ENCODE measurements around the gene EIF3K.
A peak's percentile ranks its signal among the peaks of the same experiment; 100 is the strongest.

EIF3K gene

DNA sequence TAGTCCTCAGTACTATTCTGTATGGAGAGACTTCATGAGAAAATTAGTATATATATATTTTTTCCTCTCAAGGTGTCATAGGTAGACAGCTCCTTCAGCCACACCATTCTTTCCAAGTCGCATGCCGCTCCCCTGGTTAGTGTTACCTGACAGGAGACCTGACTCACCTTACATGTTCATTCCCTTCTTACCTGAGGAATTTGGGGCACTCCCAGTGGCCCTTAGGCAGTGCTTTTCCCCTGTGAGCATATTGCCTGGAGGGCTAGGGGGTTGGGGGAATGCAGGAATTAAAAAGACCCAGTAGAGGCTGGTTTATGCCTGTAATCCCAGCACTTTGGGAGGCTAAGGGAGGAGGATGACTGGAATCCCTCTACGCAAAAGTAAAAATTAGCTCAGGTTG lies 19.5 kb downstream of the EIF3K start:
- TF ChIP-seq GATA3 (IDR thresholded peaks at IDR 0.05; ENCODE audit: low read depth, low read length) = no peak
- no peak for TF ChIP-seq GATA2 (IDR thresholded peaks at IDR 0.05; ENCODE audit: low read depth, low read length)

DNA sequence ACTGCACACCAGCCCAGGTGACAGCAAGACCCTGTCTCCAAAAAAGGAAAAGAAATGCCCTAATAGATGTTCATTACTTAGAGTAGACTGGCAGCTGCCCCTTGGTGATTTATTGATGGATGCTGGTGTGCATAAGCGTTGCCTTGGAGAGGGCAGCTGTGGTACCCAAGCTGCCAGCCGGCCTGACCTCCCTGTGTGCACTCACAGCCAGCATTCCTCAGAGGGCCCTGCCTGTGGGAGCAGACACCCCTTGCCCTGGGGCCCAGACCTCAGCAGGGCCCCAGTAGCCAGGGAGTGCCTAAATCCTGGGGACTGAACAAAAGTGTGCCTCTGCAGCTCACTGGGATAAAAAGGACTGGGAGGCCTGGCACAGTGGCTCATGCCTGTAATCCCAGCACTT lies 20.7 kb downstream of the EIF3K start:
- TF ChIP-seq GATA3 (IDR thresholded peaks at IDR 0.05; ENCODE audit: low read depth, low read length) (no peak), GATA2 (IDR thresholded peaks at IDR 0.05; ENCODE audit: low read depth, low read length) (no peak)

DNA sequence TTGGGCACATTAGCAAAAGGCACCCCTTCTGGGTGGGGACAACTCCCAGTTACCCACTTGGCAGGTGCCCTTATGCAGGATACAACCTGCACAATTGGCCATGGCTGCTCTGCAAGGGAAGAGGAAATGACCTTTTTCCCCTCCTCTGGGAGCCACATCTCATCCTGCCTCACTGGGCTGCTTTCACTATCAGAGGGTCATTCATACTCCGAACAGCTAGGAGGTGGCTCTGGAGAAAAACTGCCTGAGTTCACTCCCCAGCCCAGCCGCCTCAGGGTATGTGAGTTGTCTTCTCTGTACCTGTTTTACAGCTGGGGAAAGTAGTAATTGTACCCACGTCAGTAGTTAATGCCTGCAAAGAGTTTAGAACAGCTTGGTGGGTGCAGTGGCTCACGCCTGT lies 21.4 kb downstream of the EIF3K start:
- TF ChIP-seq GATA2 (IDR thresholded peaks at IDR 0.05; ENCODE audit: low read depth, low read length) (no peak), GATA3 (IDR thresholded peaks at IDR 0.05; ENCODE audit: low read depth, low read length) (no peak)

DNA sequence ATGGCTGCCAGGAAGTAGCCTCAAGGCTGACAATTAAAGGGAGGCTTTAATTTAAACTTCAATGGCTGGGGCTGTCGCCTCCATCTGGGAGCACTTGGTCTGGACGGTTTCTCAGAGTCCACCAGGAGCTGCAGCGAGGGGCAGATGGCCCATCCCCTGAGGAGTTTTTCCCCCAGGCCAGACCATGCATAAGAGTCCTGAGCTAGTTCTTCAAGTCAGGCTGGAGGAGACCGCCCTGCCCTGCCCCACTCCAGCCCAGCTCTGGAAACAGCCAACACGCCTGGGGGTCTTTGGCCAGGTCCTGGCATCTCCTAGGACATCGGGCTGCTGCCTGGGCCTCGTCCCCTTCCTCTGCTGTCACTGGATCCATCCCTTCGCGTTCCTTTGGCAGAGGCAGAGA lies 23.2 kb downstream of the EIF3K start:
- TF ChIP-seq GATA3 (IDR thresholded peaks at IDR 0.05; ENCODE audit: low read depth, low read length) (no peak), GATA2 (IDR thresholded peaks at IDR 0.05; ENCODE audit: low read depth, low read length) (no peak)

DNA sequence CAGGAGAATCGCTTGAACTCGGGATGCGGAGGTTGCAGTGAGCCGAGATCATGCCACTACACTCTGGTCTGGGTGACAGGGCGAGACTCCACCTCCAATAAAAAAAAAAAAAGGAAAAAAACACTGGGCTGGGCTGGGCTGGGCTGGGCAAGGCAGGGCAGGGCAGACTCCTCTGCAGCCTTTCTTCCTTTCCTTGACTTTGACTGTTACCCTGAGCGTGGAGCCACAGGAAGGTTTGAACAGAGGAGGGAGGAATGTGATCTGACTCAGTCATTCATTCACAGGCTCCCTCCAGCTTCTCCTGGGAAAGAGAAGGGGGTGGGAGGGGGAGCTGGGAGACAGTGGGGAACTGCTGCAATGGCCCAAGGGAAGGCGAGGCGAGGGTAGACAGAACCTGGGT lies 25.7 kb downstream of the EIF3K start:
- TF ChIP-seq GATA2 (IDR thresholded peaks at IDR 0.05; ENCODE audit: low read depth, low read length) (no peak), GATA3 (IDR thresholded peaks at IDR 0.05; ENCODE audit: low read depth, low read length) (no peak)

DNA sequence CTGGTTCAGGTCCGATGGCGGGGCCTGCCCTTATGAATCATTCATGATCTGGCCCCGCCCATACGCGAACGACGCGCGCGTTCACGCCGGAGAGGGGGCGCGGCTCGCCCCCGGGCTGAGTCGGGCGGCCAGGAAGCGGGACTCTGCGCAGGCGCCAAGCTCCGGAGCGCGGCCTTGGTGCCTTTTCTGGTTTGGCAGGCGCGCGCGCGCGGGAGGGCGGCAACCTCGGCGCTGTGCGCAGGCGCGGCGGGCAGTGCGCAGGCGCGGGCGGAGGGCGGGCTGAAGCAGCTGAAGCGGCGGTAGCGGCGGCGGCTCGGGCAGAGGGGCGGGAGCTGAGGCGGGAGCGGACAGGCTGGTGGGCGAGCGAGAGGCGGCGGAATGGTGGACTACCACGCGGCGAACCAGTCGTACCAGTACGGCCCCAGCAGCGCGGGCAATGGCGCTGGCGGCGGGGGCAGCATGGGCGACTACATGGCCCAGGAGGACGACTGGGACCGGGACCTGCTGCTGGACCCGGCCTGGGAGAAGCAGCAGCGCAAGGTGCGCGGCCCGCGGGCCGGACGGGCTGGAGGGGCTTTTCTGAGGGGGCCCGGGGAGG lies 28.5 kb downstream of the EIF3K start, which contains the start of gene ACTN4:
Gene ACTN4 (plus strand): TSS at position 282 of the 598 bp plus-strand sequence. CDS start 97 bp downstream, at position 379.
- TF ChIP-seq GATA3 (IDR thresholded peaks at IDR 0.05; ENCODE audit: low read depth, low read length) = no peak
- no peak for TF ChIP-seq GATA2 (IDR thresholded peaks at IDR 0.05; ENCODE audit: low read depth, low read length)

DNA sequence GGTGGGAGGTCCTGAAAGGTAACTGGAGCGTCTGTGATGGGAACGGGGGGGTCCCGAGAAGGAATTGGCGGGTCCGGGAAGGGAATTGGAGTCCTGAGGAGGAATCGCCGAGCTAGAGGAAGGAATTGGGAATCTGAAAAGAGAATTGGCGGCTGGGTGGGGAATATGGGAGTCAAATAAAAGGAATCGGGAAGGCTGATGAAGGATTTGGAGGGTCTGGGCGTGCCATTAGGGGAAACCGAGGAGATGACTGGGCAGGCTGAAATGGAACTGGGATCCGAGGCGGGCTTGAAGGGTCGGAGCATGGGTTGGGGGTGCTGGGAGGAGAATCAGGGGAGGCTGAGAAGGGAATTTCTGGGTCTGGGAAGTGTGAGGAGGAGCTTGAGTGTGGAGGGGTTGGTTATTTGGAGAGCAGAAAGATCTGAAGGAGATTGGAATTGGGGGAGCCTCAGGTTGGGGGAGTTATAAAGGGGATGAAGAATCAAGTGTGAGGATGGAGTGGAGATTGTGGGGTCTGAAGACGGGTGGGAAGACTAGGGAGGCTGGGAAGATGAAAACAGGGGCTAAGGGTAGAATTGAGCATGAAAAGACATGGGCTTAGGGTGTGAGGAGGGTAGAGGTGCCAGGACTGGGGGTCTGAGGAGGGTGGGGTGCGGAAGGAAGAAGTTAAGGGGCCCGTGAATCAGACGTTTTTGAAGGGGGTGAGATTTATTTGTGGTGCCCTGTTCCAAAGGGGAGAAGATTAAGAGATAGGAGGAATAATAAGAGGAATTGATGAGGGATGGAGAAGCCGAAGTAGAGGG lies 29.2 kb downstream of the EIF3K start:
- peak; percentile 39; the same call in 1 of the 2 replicates for TF ChIP-seq GATA2 (IDR thresholded peaks at IDR 0.05; ENCODE audit: low read depth, low read length)
- TF ChIP-seq GATA3 (IDR thresholded peaks at IDR 0.05; ENCODE audit: low read depth, low read length) = no peak

DNA sequence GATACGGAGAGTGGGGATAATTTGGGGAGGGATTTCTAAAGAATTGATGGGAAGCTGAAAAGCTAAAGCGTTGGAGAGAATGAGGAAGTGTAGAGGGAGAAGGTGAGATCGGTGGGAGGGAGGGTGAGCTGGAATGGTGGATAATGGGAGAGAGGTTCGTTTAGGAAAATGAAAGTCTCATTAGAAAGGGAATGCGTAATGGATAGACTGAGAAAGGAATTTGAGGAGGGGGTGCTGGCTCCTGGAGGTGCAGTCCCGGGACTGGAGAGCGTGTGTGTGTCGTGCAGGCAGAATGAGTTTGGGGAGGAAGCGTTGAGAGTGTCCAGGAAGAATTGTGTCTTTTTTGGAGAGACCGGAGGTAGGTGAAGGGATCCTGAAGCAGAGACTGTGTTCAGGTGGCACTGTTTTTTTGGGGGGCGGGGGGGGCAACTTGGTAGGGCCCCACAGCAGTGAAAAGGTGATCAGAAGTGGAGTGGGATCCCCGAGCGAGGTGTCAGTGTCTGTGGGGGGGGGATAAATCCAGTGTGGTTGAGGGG lies 29.8 kb downstream of the EIF3K start:
- TF ChIP-seq GATA2 (IDR thresholded peaks at IDR 0.05; ENCODE audit: low read depth, low read length) (no peak; the same call in 1 of the 2 replicates), GATA3 (IDR thresholded peaks at IDR 0.05; ENCODE audit: low read depth, low read length) (no peak)

DNA sequence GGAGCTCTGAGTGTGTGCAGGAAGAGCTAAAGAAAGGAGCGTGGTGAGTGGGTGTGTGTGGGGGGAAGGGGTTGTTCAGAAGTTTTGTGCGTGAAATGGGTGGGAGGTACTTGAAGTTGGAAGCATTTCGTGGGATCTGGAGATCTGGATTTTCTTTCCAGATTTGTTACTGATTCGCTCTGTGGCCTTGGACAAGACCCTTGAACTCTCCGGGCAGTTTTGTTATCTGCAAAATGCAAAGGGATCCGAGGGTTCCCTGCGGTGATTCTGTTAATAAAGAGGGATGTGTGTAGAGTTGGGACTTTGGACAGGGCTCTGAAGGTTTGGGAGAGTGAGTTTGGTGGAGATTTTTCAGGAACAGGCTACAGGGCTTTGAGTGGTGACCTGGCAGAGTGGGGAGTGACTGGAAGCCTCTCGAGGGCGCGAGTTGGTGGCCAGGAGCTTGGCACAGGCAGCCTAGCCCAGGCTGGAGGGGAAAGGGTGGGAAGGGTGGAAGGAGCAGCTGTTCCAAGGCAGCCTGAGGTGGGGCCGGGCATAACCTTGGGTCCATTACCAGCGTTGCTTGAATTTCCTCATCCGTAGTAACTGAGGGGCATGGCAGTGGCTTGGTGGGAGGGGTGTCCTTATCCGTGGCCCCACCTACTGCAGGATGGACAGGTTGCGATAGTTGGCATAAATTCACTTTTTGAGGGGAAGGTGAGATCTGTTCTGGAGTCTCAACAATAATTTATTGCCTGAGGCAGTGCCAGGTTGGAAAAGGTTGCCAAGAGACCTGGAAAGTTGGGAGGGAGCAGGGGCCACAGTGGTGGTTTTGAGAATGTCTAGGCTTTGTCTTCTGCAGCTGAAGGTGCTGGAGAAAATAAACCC lies 30.6 kb downstream of the EIF3K start:
- TF ChIP-seq GATA3 (IDR thresholded peaks at IDR 0.05; ENCODE audit: low read depth, low read length) = no peak
- TF ChIP-seq GATA2 (IDR thresholded peaks at IDR 0.05; ENCODE audit: low read depth, low read length) = no peak

DNA sequence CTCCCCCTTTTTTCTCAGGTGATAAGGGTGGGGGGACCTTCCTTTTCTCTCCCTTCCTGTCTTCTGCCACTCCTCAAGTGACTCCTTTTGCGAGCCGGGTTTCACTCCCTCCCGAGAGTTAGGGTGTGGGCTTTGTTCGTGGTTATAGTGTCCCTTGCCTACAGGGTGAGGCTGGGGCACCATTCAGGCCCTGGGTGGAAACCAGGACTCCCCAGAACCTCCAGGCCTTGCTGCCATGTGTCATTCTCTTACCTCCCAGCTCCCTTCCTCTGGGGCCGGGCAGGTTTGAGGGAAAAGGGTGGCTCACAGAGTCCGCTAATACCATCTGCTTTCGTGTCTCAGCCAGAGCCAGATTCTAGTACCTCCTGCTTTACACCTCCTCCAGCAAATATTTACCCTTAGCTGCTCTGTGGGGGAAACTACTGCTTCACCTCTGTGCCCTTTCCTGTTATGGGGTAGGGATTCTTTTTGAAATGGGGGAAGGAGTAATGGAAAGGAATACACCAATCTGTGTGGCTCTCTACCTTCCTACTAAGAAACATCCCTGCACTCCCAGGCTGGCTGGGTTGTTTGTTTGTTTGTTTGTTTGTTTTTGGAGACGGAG lies 31.3 kb downstream of the EIF3K start:
- TF ChIP-seq GATA2 (IDR thresholded peaks at IDR 0.05; ENCODE audit: low read depth, low read length) = no peak
- TF ChIP-seq GATA3 (IDR thresholded peaks at IDR 0.05; ENCODE audit: low read depth, low read length) = no peak

DNA sequence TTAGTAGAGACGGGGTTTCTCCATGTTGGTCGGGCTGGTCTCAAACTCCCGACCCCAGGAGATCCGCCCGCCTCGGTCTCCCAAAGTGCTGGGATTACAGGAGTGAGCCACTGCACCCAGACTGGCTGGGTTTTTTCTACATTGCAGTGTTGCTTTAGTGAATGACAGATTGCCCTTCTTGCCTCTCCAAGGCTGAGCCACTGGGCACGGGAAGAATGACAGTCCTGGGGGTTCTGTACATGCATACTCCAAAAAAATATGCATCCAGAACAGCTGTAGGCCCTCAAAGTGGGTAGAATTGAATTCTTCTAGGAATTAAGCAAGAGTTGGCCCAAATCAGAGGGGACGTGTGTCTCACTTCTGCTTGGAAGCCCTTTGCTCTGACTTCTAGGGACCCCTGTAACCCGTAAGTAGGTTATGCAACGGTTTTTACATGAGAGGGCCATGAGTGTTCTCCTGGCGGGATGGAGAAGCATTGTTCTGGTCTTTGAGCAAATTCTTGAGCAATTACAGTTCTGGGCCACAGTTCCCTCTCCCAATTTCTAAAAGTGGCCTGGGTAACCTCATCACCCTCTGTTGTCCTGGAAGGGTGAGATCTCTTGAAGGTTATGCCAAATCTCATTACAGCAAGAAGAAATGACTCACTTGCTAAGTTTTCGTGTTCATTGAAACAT lies 32.1 kb downstream of the EIF3K start:
- TF ChIP-seq GATA2 (IDR thresholded peaks at IDR 0.05; ENCODE audit: low read depth, low read length) = no peak
- TF ChIP-seq GATA3 (IDR thresholded peaks at IDR 0.05; ENCODE audit: low read depth, low read length) = no peak

DNA sequence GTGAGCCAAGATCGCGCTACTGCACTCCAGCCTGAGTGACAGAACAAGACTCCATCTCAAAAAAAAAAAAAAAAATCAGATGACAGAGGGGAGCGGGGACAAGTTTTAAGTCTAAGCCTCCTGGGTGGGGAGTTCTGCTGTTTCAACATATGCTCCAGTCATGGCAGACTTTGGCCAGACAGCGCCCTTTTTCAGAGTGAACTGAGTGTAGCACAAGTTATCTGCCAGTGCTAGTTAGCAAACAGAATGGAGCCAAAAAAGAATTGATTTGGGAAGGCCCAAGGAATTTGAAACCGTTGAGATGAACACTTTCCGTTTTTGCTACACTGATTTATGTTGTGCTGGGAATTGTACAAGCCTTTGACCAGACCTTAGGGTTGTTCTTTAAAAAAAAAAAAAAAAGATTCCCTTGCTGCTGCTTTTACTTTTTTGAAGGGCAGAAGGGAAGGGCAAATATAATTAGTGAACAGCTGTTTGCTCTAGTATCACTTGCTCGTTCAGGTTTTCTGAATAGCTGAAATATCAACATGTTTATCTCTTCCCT lies 34.1 kb downstream of the EIF3K start:
- TF ChIP-seq GATA3 (IDR thresholded peaks at IDR 0.05; ENCODE audit: low read depth, low read length) (no peak), GATA2 (IDR thresholded peaks at IDR 0.05; ENCODE audit: low read depth, low read length) (no peak)

DNA sequence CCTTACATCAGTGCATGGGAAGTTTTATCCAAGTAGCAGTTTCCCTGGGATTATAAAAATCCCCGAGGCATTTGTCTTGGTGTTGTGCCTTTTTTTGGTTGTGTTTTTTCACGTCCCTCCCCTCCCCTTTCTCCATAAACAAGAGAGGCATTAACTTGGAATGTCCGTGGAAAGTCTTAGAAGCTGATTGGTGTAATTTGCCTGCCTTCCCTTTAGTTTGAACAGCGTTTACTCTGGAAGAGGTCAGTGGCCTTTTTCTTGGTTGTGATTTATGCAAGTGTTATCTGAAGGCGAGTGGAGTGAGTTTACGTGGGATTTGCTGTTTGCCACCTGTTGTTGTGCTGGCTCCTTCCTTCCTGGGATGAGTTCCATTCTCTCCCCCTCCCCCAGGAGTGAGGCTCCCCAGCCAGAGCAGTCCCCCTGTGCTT lies 35.7 kb downstream of the EIF3K start:
- TF ChIP-seq GATA3 (IDR thresholded peaks at IDR 0.05; ENCODE audit: low read depth, low read length) (no peak), GATA2 (IDR thresholded peaks at IDR 0.05; ENCODE audit: low read depth, low read length) (no peak)
